H9 (cell line): ENCODE results near the gene PTGDR. TPM values are rescaled to one million over a fixed set of nuclear protein-coding genes. Genes with fewer than 3 reads are reported as not detected.

Experiments
- DNase-seq: peaks from one replicate; pipeline ENCODE4 v3.0.0-alpha.2; 2017
- H2AFZ ChIP-seq: one replicate; pipeline ENCODE4 v1.6.1; 2013; ENCODE audit warnings: mild to moderate bottlenecking, low read length, control low read depth, moderate library complexity
- H2AK5ac ChIP-seq: 2 replicates; pipeline ENCODE4 v1.6.1; 2013; ENCODE audit warnings: low read length, control low read depth, mixed read lengths; ENCODE audit not compliant: insufficient read length
- H2BK120ac ChIP-seq: one replicate; pipeline ENCODE4 v1.6.1; 2013; ENCODE audit warnings: low read depth, mild to moderate bottlenecking, low read length, control low read depth, inconsistent platforms; ENCODE audit not compliant: poor library complexity, severe bottlenecking
- H2BK12ac ChIP-seq: 2 replicates; pipeline ENCODE4 v1.6.1; 2013; ENCODE audit warnings: low read length, control low read depth, mixed read lengths, low read depth; ENCODE audit not compliant: insufficient read length
- H2BK15ac ChIP-seq: 2 replicates; pipeline ENCODE4 v1.6.1; 2013; ENCODE audit warnings: low read depth, low read length, control low read depth
- H2BK20ac ChIP-seq: one replicate; pipeline ENCODE4 v1.6.1; 2013; ENCODE audit warnings: low read depth, mild to moderate bottlenecking, low read length, control low read depth, inconsistent platforms; ENCODE audit not compliant: poor library complexity, severe bottlenecking
- H2BK5ac ChIP-seq: 2 replicates; pipeline ENCODE4 v1.6.1; 2013; ENCODE audit warnings: low read length, control low read depth, mixed read lengths; ENCODE audit not compliant: insufficient read length
- H3K14ac ChIP-seq: 2 replicates; pipeline ENCODE4 v1.6.1; 2013; ENCODE audit warnings: low read length, control low read depth; ENCODE audit not compliant: insufficient read depth
- H3K18ac ChIP-seq: 2 replicates; pipeline ENCODE4 v1.6.1; 2013; ENCODE audit warnings: low read depth, mild to moderate bottlenecking, mixed read lengths, low read length, control low read depth; ENCODE audit not compliant: insufficient read length
- H3K23ac ChIP-seq: 2 replicates; pipeline ENCODE4 v1.6.1; 2013; ENCODE audit warnings: low read length, control low read depth, mixed read lengths, low read depth; ENCODE audit not compliant: insufficient read length
- H3K23me2 ChIP-seq: 2 replicates; pipeline ENCODE4 v1.6.1; 2013; ENCODE audit warnings: low read depth, mild to moderate bottlenecking, mixed read lengths, low read length, control low read depth; ENCODE audit not compliant: insufficient read length, poor library complexity, severe bottlenecking
- H3K27ac ChIP-seq: 2 replicates; pipeline ENCODE4 v1.5.1; 2013; ENCODE audit warnings: low read length, control low read depth, mixed read lengths, low read depth; ENCODE audit not compliant: insufficient read length
- H3K27me3 ChIP-seq: 2 replicates; pipeline ENCODE4 v1.6.1; 2013; ENCODE audit warnings: low read length, control low read depth, inconsistent platforms; ENCODE audit not compliant: insufficient read depth
- H3K4ac ChIP-seq: 2 replicates; pipeline ENCODE4 v1.6.1; 2013; ENCODE audit warnings: low read depth, mild to moderate bottlenecking, control low read depth, inconsistent platforms, low read length, moderate library complexity
- H3K4me1 ChIP-seq: 2 replicates; pipeline ENCODE4 v1.6.1; 2013; ENCODE audit warnings: low read length, control low read depth, inconsistent platforms; ENCODE audit not compliant: insufficient read depth
- H3K4me2 ChIP-seq: 2 replicates; pipeline ENCODE4 v1.6.1; 2013; ENCODE audit warnings: low read length, control low read depth, mixed read lengths; ENCODE audit not compliant: insufficient read length, insufficient read depth
- H3K56ac ChIP-seq: 2 replicates; pipeline ENCODE4 v1.6.1; 2013; ENCODE audit warnings: low read depth, mild to moderate bottlenecking, mixed read lengths, low read length, control low read depth; ENCODE audit not compliant: insufficient read length
- H3K79me1 ChIP-seq: 2 replicates; pipeline ENCODE4 v1.6.1; 2013; ENCODE audit warnings: low read depth, mild to moderate bottlenecking, moderate library complexity, low read length, control low read depth, inconsistent platforms; ENCODE audit not compliant: insufficient read depth, poor library complexity, severe bottlenecking
- H3K79me2 ChIP-seq: 2 replicates; pipeline ENCODE4 v1.6.1; 2013; ENCODE audit warnings: low read length, control low read depth, inconsistent platforms; ENCODE audit not compliant: insufficient read depth
- H3K9ac ChIP-seq: 2 replicates; pipeline ENCODE4 v1.6.1; 2013; ENCODE audit warnings: low read length, control low read depth, mixed read lengths; ENCODE audit not compliant: insufficient read length; ENCODE audit errors: extremely low read depth
- H3K9me3 ChIP-seq: one replicate; pipeline ENCODE4 v1.6.1; 2013; ENCODE audit warnings: low read depth, low read length, inconsistent platforms; ENCODE audit not compliant: control insufficient read depth
- H3T11ph ChIP-seq: one replicate; pipeline ENCODE4 v1.6.1; 2013; ENCODE audit warnings: mild to moderate bottlenecking, low read length, control low read depth, inconsistent platforms
- H4K20me1 ChIP-seq: one replicate; pipeline ENCODE4 v1.6.1; 2013; ENCODE audit not compliant: control insufficient read depth, insufficient read length, insufficient read depth
- H4K5ac ChIP-seq: 2 replicates; pipeline ENCODE4 v1.6.1; 2013; ENCODE audit warnings: low read depth, mild to moderate bottlenecking, mixed read lengths, low read length, control low read depth; ENCODE audit not compliant: insufficient read length
- H4K8ac ChIP-seq: replicated peaks from 2 replicates; pipeline ENCODE4 v1.6.1; 2013; ENCODE audit warnings: low read length, control low read depth, mixed read lengths, low read depth; ENCODE audit not compliant: insufficient read length
- H4K91ac ChIP-seq: 2 replicates; pipeline ENCODE4 v1.6.1; 2013; ENCODE audit warnings: low read depth, mild to moderate bottlenecking, moderate library complexity, mixed read lengths, low read length, control low read depth; ENCODE audit not compliant: insufficient read length
- H3K27ac Mint-ChIP-seq, 3 experiments: 2 replicates in 2 of 3; 3 replicates in 1 of 3; pipeline ENCODE4 v1.8.0; 2020 to 2021; ENCODE audit warnings: mixed read lengths in 3 of 3, mild to moderate bottlenecking in 1 of 3, moderate library complexity in 1 of 3
- H3K27me3 Mint-ChIP-seq: 2 replicates; pipeline ENCODE4 v1.8.0; 2021; ENCODE audit warnings: low read depth, mild to moderate bottlenecking, moderate library complexity, mixed read lengths
- H3K36me3 Mint-ChIP-seq, 3 experiments: 2 replicates in 2 of 3; 3 replicates in 1 of 3; pipeline ENCODE4 v1.8.0; 2020 to 2021; ENCODE audit warnings: low read depth in 3 of 3, mixed read lengths in 3 of 3; ENCODE audit not compliant: insufficient read depth in 1 of 3
- H3K4me1 Mint-ChIP-seq, 2 experiments: 2 replicates each; pipeline ENCODE4 v1.8.0; 2020; ENCODE audit warnings: mixed read lengths in 2 of 2
- H3K4me3 Mint-ChIP-seq, 2 experiments: 2 replicates in 1 of 2; 3 replicates in 1 of 2; pipeline ENCODE4 v1.8.0; 2020 to 2021; ENCODE audit warnings: mild to moderate bottlenecking in 2 of 2, mixed read lengths in 2 of 2, moderate library complexity in 1 of 2
- H3K9me3 Mint-ChIP-seq, 2 experiments: 2 replicates in 1 of 2; 3 replicates in 1 of 2; pipeline ENCODE4 v1.8.0; 2020; ENCODE audit warnings: mild to moderate bottlenecking in 2 of 2, mixed read lengths in 2 of 2, moderate library complexity in 1 of 2
- CTCF ChIP-seq: fragments of 200-600 bp; sonication (generic); conservative IDR thresholded peaks from 3 replicates; pipeline ENCODE4 v1.8.0; 2021; ENCODE audit warnings: antibody characterized with exemption, mild to moderate bottlenecking
- WGBS: extraction: QIAGEN DNeasy Blood & Tissue Kit; methylation state at CpG from one replicate; pipeline ENCODE4 v1.1.7; 2013; ENCODE audit warnings: missing lambda C conversion rate, low lambda C conversion rate, mixed read lengths; ENCODE audit not compliant: insufficient read length; ENCODE audit errors: extremely low coverage; 5-methylcytosine and 5-hydroxymethylcytosine counted together
- total RNA-seq: library from RNA; stranded (reverse); gene quantifications from 2 replicates; pipeline ENCODE4 v1.2.1, GENCODE V29; 2021

The PTGDR gene
- total RNA-seq, 1 experiment from 2014 or later = not detected

- Mint-ChIP-seq H3K27ac (no peak overlapping the region; a peak in 1 of 7 replicates), H3K4me1 (peaks cover 12 to 14% of the 10 kb centered on the region in 2 experiments), H3K36me3 (no peaks in the 10 kb centered on the region), H3K4me3 (no peak overlapping the region), H3K27me3 (no peaks in the 10 kb centered on the region), H3K9me3 (no peaks in the 10 kb centered on the region)
- no peak overlapping the region for H2AK5ac ChIP-seq
- H3K18ac ChIP-seq = no peak overlapping the region
- H2BK5ac ChIP-seq = no peak overlapping the region
- peaks cover 6% of the 10 kb centered on the region; the same call in 1 of the 2 replicates for H3K4me1 ChIP-seq
- H3K4ac ChIP-seq = no peak overlapping the region
- no peaks in the 10 kb centered on the region for H3K79me2 ChIP-seq
- TF ChIP-seq CTCF = no peak
- no peak overlapping the region for H3K4me2 ChIP-seq
- H2AFZ ChIP-seq = no peak overlapping the region
- H3K79me1 ChIP-seq = no peaks in the 10 kb centered on the region
- no CpG with 5 or more reads among the region's 2 CpGs for WGBS
- H3K56ac ChIP-seq = no peak overlapping the region
- DNase-seq = no peak
- H3T11ph ChIP-seq = no peak overlapping the region
- H3K23ac ChIP-seq = no peak overlapping the region
- no peak overlapping the region for H2BK20ac ChIP-seq
- H4K91ac ChIP-seq = no peak overlapping the region
- no peak overlapping the region for H3K14ac ChIP-seq
- no peak overlapping the region for H4K8ac ChIP-seq
- no peaks in the 10 kb centered on the region for H3K9me3 ChIP-seq
- no peaks in the 10 kb centered on the region for H4K20me1 ChIP-seq
- H2BK120ac ChIP-seq = no peak overlapping the region
- H3K27me3 ChIP-seq = no peaks in the 10 kb centered on the region
- H3K27ac ChIP-seq = no peak overlapping the region
- H2BK15ac ChIP-seq = no peak overlapping the region
- H3K9ac ChIP-seq = no peak overlapping the region
- H3K23me2 ChIP-seq = no peaks in the 10 kb centered on the region
- no peak overlapping the region for H4K5ac ChIP-seq
- no peak overlapping the region for H2BK12ac ChIP-seq
These were observed 32.1 kb upstream of the PTGDR start for GRCh38 chr14:52235434-52235833.
